Kidney capillary endothelial cell (primary cell): ENCODE measurements around the gene TMF1.
A peak's percentile ranks its signal among the peaks of the same experiment; 100 is the strongest.

ENCODE experiments used
- DNase-seq: peaks from one replicate; pipeline ENCODE4 v3.0.0-alpha.2; 2018; ENCODE audit warnings: low spot score

The TMF1 gene

GRCh38 chr3:69013253-69014021 lies 38.7 kb downstream of the TMF1 start, which contains the start of gene EOGT:
EOGT (minus strand) TSS chr3:69013684; CDS start chr3:69009846, 3,838 bp downstream.
- peak; percentile 85 for DNase-seq

GRCh38 chr3:69012800-69013252 lies 39.3 kb downstream of the TMF1 start:
- DNase-seq, result peak; percentile 60

GRCh38 chr3:69012100-69012799 lies 39.9 kb downstream of the TMF1 start:
- peak; percentile 21 for DNase-seq

GRCh38 chr3:69011096-69011730 lies 40.9 kb downstream of the TMF1 start:
- DNase-seq, result no peak

GRCh38 chr3:69009559-69010410 lies 42.3 kb downstream of the TMF1 start:
- no peak for DNase-seq

- DNase-seq, result peak; percentile 82
These were observed 43.2 kb downstream of the TMF1 start for GRCh38 chr3:69008980-69009379.

GRCh38 chr3:69005791-69006482 lies 46.2 kb downstream of the TMF1 start:
- DNase-seq, result no peak

GRCh38 chr3:69005071-69005790 lies 46.9 kb downstream of the TMF1 start:
- DNase-seq, result no peak

GRCh38 chr3:69004138-69004537 lies 48.0 kb downstream of the TMF1 start:
- no peak for DNase-seq

GRCh38 chr3:68999605-69000004 lies 52.5 kb downstream of the TMF1 start:
- DNase-seq, result no peak

GRCh38 chr3:68999158-68999557 lies 53.0 kb downstream of the TMF1 start:
- no peak for DNase-seq

GRCh38 chr3:68997887-68998286 lies 54.2 kb downstream of the TMF1 start:
- DNase-seq, result no peak

- no peak for DNase-seq
These were observed 55.7 kb downstream of the TMF1 start for GRCh38 chr3:68996356-68996995.

GRCh38 chr3:68988740-68989139 lies 63.4 kb downstream of the TMF1 start:
- DNase-seq, result no peak

- DNase-seq, result no peak
These were observed 64.8 kb downstream of the TMF1 start for GRCh38 chr3:68987322-68987721.

- no peak for DNase-seq
These were observed 65.5 kb downstream of the TMF1 start for GRCh38 chr3:68986496-68987208.

GRCh38 chr3:68985146-68985790 lies 66.9 kb downstream of the TMF1 start:
- no peak for DNase-seq

- no peak for DNase-seq
These were observed 68.1 kb downstream of the TMF1 start for GRCh38 chr3:68984011-68984530.
